DND-41 (cell line): ENCODE measurements around the gene MBP.

Experiments used
- ATAC-seq: fragments of 200-7000 bp; cut with Tn5 transposase; 3 replicates; pipeline ENCODE4 v1.9.1; 2021; ENCODE audit warnings: low read depth; ENCODE audit not compliant: insufficient read depth
- DNase-seq: peaks from one replicate; pipeline ENCODE4 v3.0.0-alpha.2; 2020
- H2AFZ ChIP-seq: 2 replicates; pipeline ENCODE4 v1.6.0; 2012; ENCODE audit warnings: low read depth, low read length
- H3K27ac ChIP-seq: 2 replicates; pipeline ENCODE4 v1.5.1; 2012; ENCODE audit warnings: low read length, inconsistent platforms
- H3K27me3 ChIP-seq: fragments of 200-600 bp; sonication (generic); 2 replicates; pipeline ENCODE4 v1.6.0; 2012; ENCODE audit warnings: low read length, mild to moderate bottlenecking, inconsistent platforms; ENCODE audit not compliant: insufficient read depth, poor library complexity
- H3K36me3 ChIP-seq: 2 replicates; pipeline ENCODE4 v1.5.1; 2012; ENCODE audit warnings: low read length, inconsistent platforms; ENCODE audit not compliant: insufficient read depth
- H3K4me1 ChIP-seq: 2 replicates; pipeline ENCODE4 v1.5.1; 2012; ENCODE audit warnings: mild to moderate bottlenecking, low read length; ENCODE audit not compliant: insufficient read depth
- H3K4me2 ChIP-seq: 2 replicates; pipeline ENCODE4 v1.6.0; 2012; ENCODE audit warnings: mild to moderate bottlenecking, moderate library complexity, low read length, inconsistent platforms; ENCODE audit not compliant: insufficient read depth
- H3K4me3 ChIP-seq, 2 experiments: fragments of 200-600 bp in 1 of 2; shearing (Covaris generic) in 1 of 2; 2 replicates each; pipeline ENCODE4 v1.5.1; 2012 to 2016; ENCODE audit warnings: inconsistent platforms in 2 of 2, low read length in 2 of 2, mild to moderate bottlenecking in 2 of 2, low read depth in 1 of 2, moderate library complexity in 1 of 2
- H3K79me2 ChIP-seq: 2 replicates; pipeline ENCODE4 v1.6.0; 2012; ENCODE audit warnings: low read length, inconsistent platforms; ENCODE audit not compliant: insufficient read depth
- H3K9ac ChIP-seq: 2 replicates; pipeline ENCODE4 v1.6.0; 2012; ENCODE audit warnings: low read depth, mild to moderate bottlenecking, inconsistent platforms, low read length, moderate library complexity
- H3K9me3 ChIP-seq: 2 replicates; pipeline ENCODE4 v1.5.1; 2012; ENCODE audit warnings: low read length, moderate library complexity, mild to moderate bottlenecking, inconsistent platforms; ENCODE audit not compliant: insufficient read depth, severe bottlenecking
- H4K20me1 ChIP-seq: 2 replicates; pipeline ENCODE4 v1.6.0; 2012; ENCODE audit warnings: low read length; ENCODE audit not compliant: insufficient read depth
- EZH2 ChIP-seq: IDR thresholded peaks from 3 replicates; pipeline ENCODE4 v1.6.1; 2012; ENCODE audit warnings: borderline replicate concordance, low read depth, mild to moderate bottlenecking, moderate library complexity, low read length, inconsistent platforms; ENCODE audit not compliant: severe bottlenecking
- TF ChIP-seq, protein P1 (sequence below): IDR thresholded peaks from 2 replicates; pipeline ENCODE4 v1.5.1; 2012; ENCODE audit warnings: borderline replicate concordance, low read length, moderate library complexity, mild to moderate bottlenecking; ENCODE audit not compliant: poor library complexity, severe bottlenecking; ENCODE audit errors: extremely low read depth

MBP gene

DNA sequence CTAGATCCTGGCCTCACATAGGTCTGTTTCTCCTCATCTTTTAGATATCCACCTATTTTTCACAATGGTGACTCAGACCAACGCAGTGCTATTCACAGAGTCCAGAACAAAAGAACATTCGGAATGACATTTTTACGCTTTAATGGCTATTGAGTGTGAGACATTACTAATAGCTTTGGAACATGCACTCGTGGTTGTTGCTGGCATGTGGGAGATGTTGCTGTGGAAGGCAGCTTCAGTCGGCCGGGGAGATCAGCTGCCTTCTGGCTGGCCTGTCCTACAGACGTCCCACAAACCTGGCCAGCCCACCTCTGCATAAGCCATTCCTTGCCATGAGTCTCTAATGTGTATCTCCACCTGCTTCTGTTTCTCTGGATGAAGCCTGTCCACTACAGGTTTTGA, 3.4 kb downstream of the MBP start:
- H3K4me3 ChIP-seq, result 0 out of 4 replicates have a peak overlapping the region, but pooled peaks of 1 of the 2 experiments have one; percentile 7
- H3K36me3 ChIP-seq, result peaks cover 3% of the 10 kb centered on the region; the same call in 1 of the 2 replicates
- H3K9me3 ChIP-seq, result no peaks in the 10 kb centered on the region
- H3K27me3 ChIP-seq, result no peaks in the 10 kb centered on the region
- H3K4me2 ChIP-seq, result peak overlapping the region; percentile 43
- no peak overlapping the region for H2AFZ ChIP-seq
- peak overlapping the region; percentile 93 for H3K27ac ChIP-seq
- H3K79me2 ChIP-seq, result peaks cover 87% of the 10 kb centered on the region
- TF ChIP-seq, protein P1, sequence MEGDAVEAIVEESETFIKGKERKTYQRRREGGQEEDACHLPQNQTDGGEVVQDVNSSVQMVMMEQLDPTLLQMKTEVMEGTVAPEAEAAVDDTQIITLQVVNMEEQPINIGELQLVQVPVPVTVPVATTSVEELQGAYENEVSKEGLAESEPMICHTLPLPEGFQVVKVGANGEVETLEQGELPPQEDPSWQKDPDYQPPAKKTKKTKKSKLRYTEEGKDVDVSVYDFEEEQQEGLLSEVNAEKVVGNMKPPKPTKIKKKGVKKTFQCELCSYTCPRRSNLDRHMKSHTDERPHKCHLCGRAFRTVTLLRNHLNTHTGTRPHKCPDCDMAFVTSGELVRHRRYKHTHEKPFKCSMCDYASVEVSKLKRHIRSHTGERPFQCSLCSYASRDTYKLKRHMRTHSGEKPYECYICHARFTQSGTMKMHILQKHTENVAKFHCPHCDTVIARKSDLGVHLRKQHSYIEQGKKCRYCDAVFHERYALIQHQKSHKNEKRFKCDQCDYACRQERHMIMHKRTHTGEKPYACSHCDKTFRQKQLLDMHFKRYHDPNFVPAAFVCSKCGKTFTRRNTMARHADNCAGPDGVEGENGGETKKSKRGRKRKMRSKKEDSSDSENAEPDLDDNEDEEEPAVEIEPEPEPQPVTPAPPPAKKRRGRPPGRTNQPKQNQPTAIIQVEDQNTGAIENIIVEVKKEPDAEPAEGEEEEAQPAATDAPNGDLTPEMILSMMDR, result no peak
- no peak for TF ChIP-seq EZH2
- DNase-seq, result no peak
- H3K4me1 ChIP-seq, result peaks cover 100% of the 10 kb centered on the region
- no peaks in the 10 kb centered on the region for H4K20me1 ChIP-seq
- peak overlapping the region; percentile 84 for H3K9ac ChIP-seq
- ATAC-seq, result no peak

DNA sequence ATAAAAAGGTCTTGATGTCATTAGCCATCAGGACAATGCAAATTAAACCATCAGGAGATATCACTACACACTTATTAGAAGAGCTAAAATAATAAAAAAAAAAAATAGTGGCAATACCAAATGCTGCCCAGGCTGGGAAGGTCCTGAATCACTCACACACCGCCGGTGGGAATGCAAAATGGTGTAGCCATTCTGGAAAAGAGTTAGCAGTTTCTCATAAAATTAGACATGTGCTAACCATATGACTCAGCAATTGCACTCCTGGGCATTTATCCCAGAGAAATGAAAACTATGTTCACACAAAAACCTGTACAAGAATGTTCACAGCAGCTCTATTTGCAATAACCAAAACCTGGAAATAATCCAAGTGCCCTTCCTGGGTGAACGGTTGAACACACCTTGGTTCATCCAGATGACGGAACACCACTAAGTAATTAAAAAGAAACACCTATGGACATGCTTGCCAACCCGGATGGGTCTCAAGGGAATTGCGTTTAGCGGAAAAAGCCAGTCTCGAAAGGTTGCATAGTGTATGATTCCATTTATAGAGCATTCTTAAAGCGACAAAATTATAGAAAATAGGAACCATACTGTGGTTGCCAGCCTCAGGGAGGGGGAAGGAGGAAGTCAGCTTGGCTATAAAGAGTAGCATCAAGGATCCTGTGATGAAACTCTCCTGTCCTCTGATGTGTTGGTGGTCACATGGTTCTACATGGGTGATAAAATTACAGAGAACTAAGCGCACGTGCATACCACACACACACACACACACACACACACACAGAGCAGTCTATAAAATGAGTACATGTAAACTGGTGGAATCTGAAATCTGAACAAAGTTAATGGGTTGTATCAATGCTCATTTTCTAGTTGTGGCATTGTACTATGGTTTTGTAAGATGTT, 4.6 kb downstream of the MBP start:
- TF ChIP-seq EZH2, result no peak
- TF ChIP-seq, protein P1, result no peak
- peaks cover 7% of the 10 kb centered on the region; the same call in 1 of the 2 replicates for H3K36me3 ChIP-seq
- H3K4me2 ChIP-seq, result peak overlapping the region; percentile 57
- no peak overlapping the region for H2AFZ ChIP-seq
- H3K9me3 ChIP-seq, result no peaks in the 10 kb centered on the region
- no peaks in the 10 kb centered on the region for H3K27me3 ChIP-seq
- peak overlapping the region; percentile 93 for H3K27ac ChIP-seq
- no peaks in the 10 kb centered on the region for H4K20me1 ChIP-seq
- peak; percentile 72 for DNase-seq
- H3K79me2 ChIP-seq, result peaks cover 92% of the 10 kb centered on the region
- ATAC-seq, result peak; percentile 55
- H3K9ac ChIP-seq, result peak overlapping the region; percentile 84
- H3K4me1 ChIP-seq, result peaks cover 100% of the 10 kb centered on the region
- H3K4me3 ChIP-seq, result peak overlapping the region in 1 of 2 experiments; percentile 1; a peak in 1 of 4 replicates

DNA sequence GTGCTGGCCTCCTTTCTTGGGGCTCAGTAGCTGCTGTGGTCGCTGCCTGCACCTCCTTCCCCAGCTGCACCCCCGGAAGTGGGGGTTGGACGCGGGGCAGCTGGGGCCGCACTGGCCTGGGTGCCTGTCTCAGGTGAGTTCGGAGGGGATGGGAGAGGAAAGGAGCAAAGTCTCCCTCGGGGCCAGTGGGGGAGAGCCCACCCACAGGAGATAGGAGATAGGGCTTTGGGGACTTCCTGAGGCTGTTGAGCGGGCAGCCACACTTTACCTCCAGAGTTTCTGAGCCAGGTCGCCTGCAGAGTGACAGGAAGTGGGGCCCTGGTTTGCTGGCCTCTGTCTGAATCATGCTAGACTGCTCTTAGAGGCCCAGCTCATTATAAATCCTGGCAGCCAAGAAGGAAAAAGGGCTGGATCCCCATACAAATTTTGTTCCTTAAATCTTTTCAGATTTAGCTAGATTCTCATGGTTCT, 8.1 kb downstream of the MBP start:
- Histone ChIP-seq H3K36me3 (peaks cover 21% of the 10 kb centered on the region; the same call in 1 of the 2 replicates), H3K27me3 (no peaks in the 10 kb centered on the region), H3K4me2 (peak overlapping the region; percentile 57), H4K20me1 (no peaks in the 10 kb centered on the region), H3K4me3 (peak overlapping the region in 1 of 2 experiments; percentile 40; a peak in 2 of 4 replicates), H3K79me2 (peaks cover 91% of the 10 kb centered on the region), H3K9me3 (no peaks in the 10 kb centered on the region), H3K27ac (peak overlapping the region; percentile 93), H3K9ac (peak overlapping the region; percentile 50), H3K4me1 (peaks cover 99% of the 10 kb centered on the region), H2AFZ (peak overlapping the region; percentile 24; the same call in 1 of the 2 replicates)
- ATAC-seq, result peak; percentile 81
- DNase-seq, result peak; percentile 89
- no peak for TF ChIP-seq EZH2
- TF ChIP-seq, protein P1, result peak; percentile 9
